Keratinocyte (primary cell): ENCODE measurements around the gene RCE1. TPM values are rescaled to one million over a fixed set of nuclear protein-coding genes. Genes with fewer than 3 reads are reported as not detected.

Experiments
- DNase-seq: peaks from one replicate; pipeline ENCODE4 v3.0.0-alpha.2; 2011; ENCODE audit warnings: low read depth, missing footprints, low spot score
- FAIRE-seq: peaks from 2 replicates; lab custom pipeline; 2011; peaks lifted over from hg19 to GRCh38; lab: Jason Lieb, UNC
- H2AFZ ChIP-seq: 2 replicates; pipeline ENCODE4 v1.6.0; 2012; ENCODE audit warnings: low read length, control low read depth, inconsistent platforms; ENCODE audit not compliant: control insufficient read depth
- H3K27ac ChIP-seq: 2 replicates; pipeline ENCODE4 v1.5.1; 2011; ENCODE audit warnings: low read length; ENCODE audit not compliant: control insufficient read depth, insufficient read depth
- H3K27me3 ChIP-seq: 3 replicates; pipeline ENCODE4 v1.6.0; 2011; ENCODE audit warnings: low read length; ENCODE audit not compliant: control insufficient read depth, insufficient read depth; ENCODE audit errors: extremely low read depth
- H3K36me3 ChIP-seq, 2 experiments: 2 replicates in 1 of 2; 3 replicates in 1 of 2; pipeline ENCODE4 v1.5.1; 2011; ENCODE audit warnings: low read length in 2 of 2, mild to moderate bottlenecking in 1 of 2; ENCODE audit not compliant: control insufficient read depth in 2 of 2, insufficient read depth in 2 of 2; ENCODE audit errors: extremely low read depth in 1 of 2
- H3K4me1 ChIP-seq: 3 replicates; pipeline ENCODE4 v1.5.1; 2011; ENCODE audit warnings: low read length; ENCODE audit not compliant: control insufficient read depth, insufficient read depth; ENCODE audit errors: extremely low read depth
- H3K4me2 ChIP-seq: 3 replicates; pipeline ENCODE4 v1.6.0; 2011; ENCODE audit warnings: low read depth, low read length; ENCODE audit not compliant: control insufficient read depth, insufficient read depth; ENCODE audit errors: extremely low read depth
- H3K4me3 ChIP-seq, 3 experiments: fragments of 200-600 bp in 1 of 3; sonication (generic) in 1 of 3; 2 replicates in 2 of 3; 3 replicates in 1 of 3; pipeline ENCODE4 v1.5.1; 2011 to 2016; ENCODE audit warnings: low read length in 3 of 3, mild to moderate bottlenecking in 3 of 3, control low read depth in 2 of 3, inconsistent platforms in 1 of 3, low read depth in 1 of 3, mixed read lengths in 1 of 3, mixed run types in 1 of 3, moderate library complexity in 1 of 3; ENCODE audit not compliant: control insufficient read depth in 2 of 3, insufficient read depth in 2 of 3; ENCODE audit errors: extremely low read depth in 1 of 3
- H3K79me2 ChIP-seq: 2 replicates; pipeline ENCODE4 v1.6.0; 2012; ENCODE audit warnings: low read length; ENCODE audit not compliant: control insufficient read depth, insufficient read depth
- H3K9ac ChIP-seq: 3 replicates; pipeline ENCODE4 v1.6.0; 2011; ENCODE audit warnings: low read length; ENCODE audit not compliant: control insufficient read depth, insufficient read depth; ENCODE audit errors: extremely low read depth
- H3K9me1 ChIP-seq: 3 replicates; pipeline ENCODE4 v1.6.0; 2011; ENCODE audit warnings: low read length; ENCODE audit not compliant: control insufficient read depth, insufficient read depth; ENCODE audit errors: extremely low read depth
- H3K9me3 ChIP-seq: 2 replicates; pipeline ENCODE4 v1.5.1; 2012; ENCODE audit warnings: low read depth, low read length; ENCODE audit not compliant: control insufficient read depth
- H4K20me1 ChIP-seq: 3 replicates; pipeline ENCODE4 v1.6.0; 2011; ENCODE audit warnings: low read length; ENCODE audit not compliant: control insufficient read depth, insufficient read depth; ENCODE audit errors: extremely low read depth
- EZH2 ChIP-seq: IDR thresholded peaks from one replicate; pipeline ENCODE4 v1.6.1; 2012; ENCODE audit warnings: inconsistent platforms, mild to moderate bottlenecking, low read length, moderate library complexity
- dilution Hi-C: fragments of 300-500 bp; cut with MboI; formaldehyde crosslinking; loops from one replicate; pipeline ENCODE4 v1.7.0; 2020; ENCODE audit warnings: low sequenced_read_pairs; ENCODE audit not compliant: extremely low pct_ligation_motif_present
- polyA plus RNA-seq, 5 experiments: library from polyadenylated mRNA; depleted of rRNA in 3 of 5; stranded (reverse) in 3 of 5; stranded (forward) in 1 of 5; unstranded in 1 of 5; fragments of >200 nt; gene quantifications; 1 replicate in 1 of 5; 2 replicates in 3 of 5; 3 replicates in 1 of 5; pipeline versions ENCODE4 v1.2.1 to v1.2.3, GENCODE V29; 2011 to 2012; ENCODE audit warnings: missing spikeins in 2 of 5, low read depth in 1 of 5, low replicate concordance in 1 of 5
- TF ChIP-seq, protein P1 (sequence below), 3 experiments: IDR thresholded peaks in 1 of 3; conservative IDR thresholded peaks in 1 of 3; optimal IDR thresholded peaks in 1 of 3; 2 replicates in 2 of 3; 3 replicates in 1 of 3; pipeline versions ENCODE3 to v1.5.1; 2011; ENCODE audit warnings: low read length in 3 of 3, mild to moderate bottlenecking in 3 of 3, moderate library complexity in 2 of 3, control low read depth in 1 of 3, inconsistent platforms in 1 of 3; ENCODE audit not compliant: insufficient read depth in 2 of 3; ENCODE audit errors: extremely low read depth in 1 of 3

RCE1 gene
- polyA plus RNA-seq, 1 donor (not counting 4 experiments of a cell fraction or from before 2014, with no cell fraction given) = 11.2 TPM

DNA sequence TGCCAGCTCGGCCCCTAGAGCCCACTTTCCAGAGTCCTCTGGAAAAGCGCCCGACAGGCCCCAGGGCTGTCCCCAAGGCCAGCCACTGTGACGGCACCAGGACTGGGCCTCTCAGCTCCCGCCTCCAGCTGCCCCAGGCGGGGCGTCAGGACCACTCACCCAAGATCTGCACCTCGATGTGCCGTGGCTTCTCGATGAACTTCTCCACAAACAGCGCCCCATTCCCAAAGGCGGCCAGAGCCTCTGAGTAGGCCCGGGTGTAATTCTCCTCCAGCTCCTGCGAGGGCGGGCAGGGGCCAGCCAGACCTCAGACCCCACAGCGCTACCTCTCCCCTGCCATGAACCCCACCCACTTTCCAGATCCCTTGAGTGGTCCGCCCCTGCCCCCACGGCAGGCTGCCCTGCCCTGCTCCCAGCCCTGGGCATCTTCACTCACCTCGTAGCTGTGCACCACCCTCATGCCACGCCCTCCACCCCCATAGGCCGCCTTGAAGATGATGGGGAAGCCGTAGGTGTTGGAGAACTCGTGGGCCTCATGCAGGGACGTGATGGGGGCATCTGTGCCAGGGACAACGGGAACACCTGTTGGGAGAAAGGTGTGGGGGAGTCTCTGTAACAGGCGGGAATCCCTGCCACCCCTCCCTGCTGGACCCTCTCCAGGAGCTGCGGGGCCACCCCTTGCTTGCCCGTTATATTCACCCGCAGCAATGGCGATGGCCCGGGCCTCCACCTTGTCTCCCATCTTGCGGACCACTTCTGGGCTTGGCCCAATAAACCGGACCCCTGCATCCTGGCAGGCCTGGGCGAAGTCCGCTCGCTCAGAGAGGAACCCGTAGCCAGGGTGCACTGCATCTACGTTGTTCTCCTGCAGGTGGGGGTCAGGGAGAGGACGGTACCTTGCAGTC is 27.6 kb downstream of the RCE1 start:
- H3K9me1 ChIP-seq = no peaks in the 10 kb centered on the region
- H3K4me3 ChIP-seq = no peak overlapping the region
- peaks cover 3% of the 10 kb centered on the region for H3K4me1 ChIP-seq
- dilution Hi-C loops = no loop called here
- H3K9ac ChIP-seq = no peak overlapping the region
- H4K20me1 ChIP-seq = no peaks in the 10 kb centered on the region
- no peaks in the 10 kb centered on the region for H3K79me2 ChIP-seq
- H3K27ac ChIP-seq = no peak overlapping the region
- FAIRE-seq (no peak), DNase-seq (no peak)
- H3K27me3 ChIP-seq = no peaks in the 10 kb centered on the region
- H3K4me2 ChIP-seq = no peak overlapping the region
- no peak overlapping the region for H2AFZ ChIP-seq
- H3K36me3 ChIP-seq = peaks cover 26 to 35% of the 10 kb centered on the region in 2 experiments
- H3K9me3 ChIP-seq = no peaks in the 10 kb centered on the region
- no peak for TF ChIP-seq EZH2
- TF ChIP-seq, protein P1, sequence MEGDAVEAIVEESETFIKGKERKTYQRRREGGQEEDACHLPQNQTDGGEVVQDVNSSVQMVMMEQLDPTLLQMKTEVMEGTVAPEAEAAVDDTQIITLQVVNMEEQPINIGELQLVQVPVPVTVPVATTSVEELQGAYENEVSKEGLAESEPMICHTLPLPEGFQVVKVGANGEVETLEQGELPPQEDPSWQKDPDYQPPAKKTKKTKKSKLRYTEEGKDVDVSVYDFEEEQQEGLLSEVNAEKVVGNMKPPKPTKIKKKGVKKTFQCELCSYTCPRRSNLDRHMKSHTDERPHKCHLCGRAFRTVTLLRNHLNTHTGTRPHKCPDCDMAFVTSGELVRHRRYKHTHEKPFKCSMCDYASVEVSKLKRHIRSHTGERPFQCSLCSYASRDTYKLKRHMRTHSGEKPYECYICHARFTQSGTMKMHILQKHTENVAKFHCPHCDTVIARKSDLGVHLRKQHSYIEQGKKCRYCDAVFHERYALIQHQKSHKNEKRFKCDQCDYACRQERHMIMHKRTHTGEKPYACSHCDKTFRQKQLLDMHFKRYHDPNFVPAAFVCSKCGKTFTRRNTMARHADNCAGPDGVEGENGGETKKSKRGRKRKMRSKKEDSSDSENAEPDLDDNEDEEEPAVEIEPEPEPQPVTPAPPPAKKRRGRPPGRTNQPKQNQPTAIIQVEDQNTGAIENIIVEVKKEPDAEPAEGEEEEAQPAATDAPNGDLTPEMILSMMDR (optimal IDR thresholded peaks at IDR 0.05 in 1 of 3, IDR thresholded peaks at IDR 0.05 in 1 of 3, conservative IDR thresholded peaks at IDR 0.05 in 1 of 3; ENCODE audit: extremely low read depth in 1 of 3, insufficient read depth in 2 of 3, low read length in 3 of 3) = no peak

DNA sequence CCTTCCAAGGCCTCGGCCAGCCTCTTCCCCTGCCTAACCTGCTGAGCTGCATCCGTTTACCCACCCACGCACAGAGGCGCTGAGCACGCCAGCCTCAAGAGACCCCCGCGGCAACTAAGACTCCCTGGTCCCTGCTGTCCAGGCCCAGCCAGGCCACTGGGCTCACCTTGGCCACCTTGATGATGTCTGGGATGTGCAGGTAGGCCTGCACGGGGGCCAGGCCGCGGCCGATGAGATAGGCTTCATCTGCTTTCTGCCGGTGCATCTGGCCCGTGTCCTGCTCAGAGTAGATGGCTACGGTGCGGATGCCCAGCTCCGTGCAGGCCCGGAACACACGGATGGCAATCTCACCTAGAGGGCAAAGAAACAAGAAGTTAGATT is 28.3 kb downstream of the RCE1 start:
- DNase-seq = no peak
- Histone ChIP-seq H3K79me2 (no peaks in the 10 kb centered on the region), H3K27me3 (no peaks in the 10 kb centered on the region), H3K27ac (no peak overlapping the region), H3K4me1 (peaks cover 3% of the 10 kb centered on the region), H3K9me1 (no peaks in the 10 kb centered on the region), H3K4me2 (no peak overlapping the region), H4K20me1 (no peaks in the 10 kb centered on the region), H3K9me3 (no peaks in the 10 kb centered on the region), H3K9ac (no peak overlapping the region), H3K36me3 (peaks cover 23 to 35% of the 10 kb centered on the region in 2 experiments), H2AFZ (no peak overlapping the region), H3K4me3 (no peak overlapping the region)
- FAIRE-seq = no peak
- dilution Hi-C loops = no loop called here
- TF ChIP-seq EZH2 = no peak
- TF ChIP-seq, protein P1 (optimal IDR thresholded peaks at IDR 0.05 in 1 of 3, IDR thresholded peaks at IDR 0.05 in 1 of 3, conservative IDR thresholded peaks at IDR 0.05 in 1 of 3; ENCODE audit: extremely low read depth in 1 of 3, insufficient read depth in 2 of 3, low read length in 3 of 3) = no peak
